ENCODE data around the gene SF3A2. TPM values are rescaled to one million over a fixed set of nuclear protein-coding genes. Genes with fewer than 3 reads are reported as not detected.

The SF3A2 gene
- polyA plus RNA-seq, 3 donors, result 78.4 to 99.8 (median 85.6) TPM

- no peak for DNase-seq
These were observed 14.8 kb downstream of the SF3A2 start for GRCh38 chr19:2251106-2252054.

GRCh38 chr19:2252055-2252796 lies 15.6 kb downstream of the SF3A2 start:
- no peak for DNase-seq

DNA sequence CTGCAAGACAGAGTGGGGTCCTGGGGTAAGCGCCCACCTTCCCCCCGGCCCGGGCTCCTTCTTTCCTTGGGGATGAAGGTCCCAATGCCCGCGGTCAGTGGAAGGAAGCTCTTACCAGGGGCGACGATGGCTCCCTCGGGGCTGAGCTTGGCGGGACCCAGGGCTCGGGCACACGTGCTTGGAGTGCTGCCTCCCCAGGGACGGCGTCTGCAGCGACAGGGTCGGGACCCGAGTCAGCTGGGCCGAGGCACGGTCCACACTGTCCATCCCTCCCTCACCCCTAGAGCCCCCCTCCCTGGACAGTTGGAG lies 16.1 kb downstream of the SF3A2 start:
- no peak for DNase-seq

DNA sequence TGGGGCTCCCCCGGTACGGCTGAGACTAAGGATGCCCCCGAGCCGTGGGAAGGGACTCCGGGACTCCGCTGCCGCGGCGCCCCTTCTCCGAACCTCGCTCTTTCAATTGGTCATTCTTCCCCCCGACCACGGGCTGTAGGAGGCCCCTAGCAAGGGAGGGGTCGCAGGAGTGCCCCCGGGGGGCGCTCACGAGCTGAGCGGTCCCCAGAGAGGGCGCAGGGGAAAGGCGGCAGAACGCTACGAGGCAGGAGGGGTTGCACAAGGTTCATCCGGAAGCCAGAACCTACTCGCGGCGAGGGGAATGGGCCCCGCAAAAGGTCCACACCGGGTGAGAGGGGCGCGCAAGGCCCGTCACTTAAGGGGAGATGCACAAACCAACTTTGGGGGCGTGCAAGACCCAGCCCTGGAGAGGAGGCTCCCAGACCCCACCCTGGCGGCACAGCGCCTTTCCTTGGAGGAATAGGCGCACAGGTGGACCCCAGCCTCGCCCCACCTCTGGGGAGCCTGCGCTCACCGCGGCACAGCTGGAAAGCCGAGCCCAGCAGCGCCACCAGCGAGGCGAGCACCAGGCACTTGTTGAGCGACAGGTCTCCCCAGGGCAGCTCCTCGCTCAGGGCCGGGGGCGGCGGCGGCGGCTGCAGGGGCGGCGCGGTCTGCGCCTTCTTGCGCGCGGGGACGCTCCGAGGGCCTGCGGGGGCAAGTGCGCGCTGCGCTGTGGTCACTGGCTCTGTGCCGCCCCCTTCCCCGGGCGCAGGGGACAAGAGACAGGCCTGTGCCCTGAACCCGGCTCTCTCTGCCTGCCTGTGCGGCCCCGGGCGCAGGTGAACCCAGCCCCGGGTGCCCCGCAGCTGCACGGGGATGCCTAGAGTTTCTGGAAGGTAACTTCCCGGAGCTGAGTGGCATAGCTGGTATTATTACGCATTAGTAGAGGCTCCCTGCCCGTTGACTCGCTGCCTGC lies 16.8 kb downstream of the SF3A2 start:
- DNase-seq, result no peak

DNA sequence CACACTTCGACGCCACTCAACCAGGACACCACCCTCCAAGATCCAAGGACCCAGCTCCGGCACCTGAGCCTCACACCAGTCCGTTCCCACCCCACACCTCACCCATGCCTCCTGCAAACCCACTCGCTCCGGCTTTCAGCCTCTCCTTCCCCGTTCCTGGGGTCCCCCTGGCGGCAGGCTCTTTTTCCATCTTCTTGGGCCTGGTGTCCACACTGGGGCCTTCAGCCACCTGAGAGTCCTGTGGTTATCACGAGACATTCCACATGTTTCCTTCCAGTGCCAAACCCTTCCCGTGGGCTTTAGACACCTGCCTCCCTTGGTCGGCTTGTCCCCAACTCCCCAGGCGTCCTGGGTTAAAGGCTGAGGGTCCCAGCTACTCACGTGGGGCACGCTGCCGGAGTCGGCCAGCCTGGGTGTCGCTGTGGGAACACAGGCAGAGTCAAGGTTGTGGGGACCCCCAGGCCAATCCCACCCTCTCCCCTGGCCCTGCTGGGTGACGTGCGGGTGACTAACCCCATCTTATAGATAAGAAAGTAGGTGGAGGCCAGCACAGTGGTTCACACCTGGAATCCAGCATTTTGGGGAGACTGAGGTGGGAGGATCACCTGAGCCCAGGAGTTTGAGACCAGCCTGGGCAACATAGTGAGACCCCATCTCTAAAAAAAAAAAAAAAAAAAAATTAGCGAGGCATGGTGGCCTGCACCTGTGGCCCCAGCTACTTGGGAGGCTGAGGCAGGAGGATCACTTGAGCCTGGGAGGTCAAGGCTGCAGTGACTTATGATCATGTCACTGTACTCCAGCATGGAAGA lies 17.6 kb downstream of the SF3A2 start:
- DNase-seq, result no peak

GRCh38 chr19:2255112-2255845 lies 18.7 kb downstream of the SF3A2 start:
- no peak for DNase-seq

DNA sequence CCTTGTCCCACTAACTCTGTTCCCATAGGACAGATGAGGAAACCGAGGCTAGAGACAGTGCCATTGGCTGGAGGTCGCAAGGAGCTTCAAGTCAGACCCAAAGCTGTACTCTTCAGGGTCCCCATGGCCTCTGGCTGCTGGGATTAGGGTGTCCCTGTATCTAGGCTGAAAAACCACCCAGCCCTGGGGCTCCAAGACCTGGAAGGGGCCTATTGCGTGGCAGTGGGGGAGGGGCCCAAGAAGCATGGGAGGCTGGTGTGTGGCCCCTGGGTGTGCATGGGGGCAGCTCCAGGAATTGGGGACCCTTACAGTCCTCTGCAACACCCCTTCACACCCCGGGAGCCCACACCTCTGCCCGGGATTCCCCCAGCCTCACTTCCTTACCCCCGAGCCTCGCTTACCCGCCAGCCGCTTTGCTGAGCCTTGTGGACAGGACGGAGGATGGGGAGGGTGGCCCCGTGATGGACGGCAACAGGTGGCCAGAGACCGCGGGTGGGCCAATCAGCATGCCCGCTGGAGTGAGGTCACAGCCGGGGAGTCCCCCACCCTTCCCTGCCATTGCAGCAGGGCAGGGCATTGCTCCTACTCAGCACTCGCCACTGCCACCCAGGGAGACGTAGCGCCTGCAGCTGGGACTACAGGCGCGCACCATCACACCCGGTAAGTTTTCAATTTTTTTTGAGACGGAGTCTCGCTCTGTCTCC lies 19.5 kb downstream of the SF3A2 start, which contains the start of gene JSRP1:
Gene JSRP1, minus strand, starts transcription at position 436 of the 704 bp plus-strand sequence. CDS start 1,103 bp downstream, outside the sequence.
- no peak for DNase-seq

GRCh38 chr19:2259336-2259735 lies 22.7 kb downstream of the SF3A2 start:
- no peak for DNase-seq

GRCh38 chr19:2260341-2260805 lies 23.7 kb downstream of the SF3A2 start:
- no peak for DNase-seq

- DNase-seq, result no peak
These were observed 25.0 kb downstream of the SF3A2 start for GRCh38 chr19:2261438-2262172.

GRCh38 chr19:2266183-2266993 lies 29.8 kb downstream of the SF3A2 start:
- no peak for DNase-seq

- no peak for DNase-seq
These were observed 31.8 kb downstream of the SF3A2 start for GRCh38 chr19:2268480-2268830.

DNA sequence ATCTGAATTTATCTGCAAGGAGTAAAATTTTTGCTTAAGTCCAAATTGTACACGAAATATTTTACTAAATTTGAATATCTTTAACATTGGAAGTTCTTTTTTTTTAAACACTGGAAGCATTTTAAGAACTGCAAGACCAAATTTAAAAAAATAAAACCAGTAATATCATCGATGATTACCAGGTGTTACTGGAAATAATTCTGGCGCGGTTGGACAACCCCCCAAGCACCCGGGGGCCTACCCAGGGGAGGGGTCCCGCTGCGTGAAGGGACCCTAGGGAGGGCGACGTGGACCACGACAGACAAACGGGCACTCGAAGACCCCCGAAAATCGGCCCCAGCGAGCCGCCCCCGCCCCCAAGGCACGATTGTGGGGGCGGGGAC lies 32.2 kb downstream of the SF3A2 start:
- DNase-seq, result no peak

- peak; percentile 97 for DNase-seq
These were observed 32.9 kb downstream of the SF3A2 start for GRCh38 chr19:2269244-2270156.

GRCh38 chr19:2270157-2270422 lies 33.5 kb downstream of the SF3A2 start:
- no peak for DNase-seq

DNA sequence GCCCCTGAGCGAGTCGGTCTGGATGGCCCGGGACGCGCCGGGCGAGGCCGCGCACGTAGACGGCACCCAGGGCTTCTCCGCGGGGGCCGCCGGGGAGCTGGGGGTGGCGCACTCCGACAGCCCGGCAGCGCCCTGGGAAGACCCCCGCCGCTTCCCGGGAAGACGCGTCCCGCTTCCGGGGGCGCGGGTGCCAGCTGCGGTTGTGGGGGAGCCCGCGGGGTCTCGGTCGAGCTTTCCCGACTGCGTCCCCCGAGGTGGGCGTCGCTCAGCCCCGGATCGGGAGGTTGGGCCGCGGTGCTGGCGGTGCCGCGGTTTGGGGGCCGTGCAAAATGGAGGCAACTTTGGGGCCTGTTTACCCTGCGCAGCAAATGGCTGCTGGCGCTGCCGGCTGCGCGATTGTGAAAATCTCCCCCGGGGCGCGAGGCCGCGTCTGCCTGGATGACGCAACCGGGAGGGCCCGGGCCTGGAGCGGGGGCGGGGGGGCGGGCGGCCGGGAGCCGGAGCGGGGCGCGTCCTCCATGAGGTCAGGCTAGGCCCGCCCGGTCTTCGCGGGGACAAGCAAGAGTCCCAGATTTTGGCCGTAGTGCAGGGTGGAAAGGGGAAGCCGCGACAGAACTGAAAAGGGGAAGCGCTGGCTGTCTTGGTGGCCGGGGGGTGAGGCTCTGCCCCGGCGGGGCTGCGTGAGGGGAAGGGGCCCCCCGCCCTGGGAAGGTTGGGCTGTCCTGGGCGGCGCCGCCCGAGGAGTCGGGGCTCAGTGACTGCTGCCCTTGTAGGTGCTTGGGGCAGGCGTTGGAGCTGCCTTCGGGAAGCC lies 34.0 kb downstream of the SF3A2 start:
- DNase-seq, result no peak
